Caco-2 (cell line): Measurements from ENCODE around the gene HCN1. TPM values are rescaled to one million over a fixed set of nuclear protein-coding genes. Genes with fewer than 3 reads are reported as not detected.
"Not testable (repeated sequence)": the region's sequence is repeated elsewhere in the genome, so short reads cannot be mapped to it uniquely, and the experiment has no call there.

ENCODE experiments used
- BruUV-seq: library from RNA; stranded (reverse); fragments of 400-500 nt; replicated peaks from 2 replicates; lab custom pipeline; 2021; lab: Mats Ljungman, UMichigan
- CTCF ChIA-PET: fragments of 300-600 bp; sonication (Branson Sonifier 250); formaldehyde crosslinking; loops from one replicate; lab custom pipeline; 2022; ENCODE audit warnings: antibody characterized with exemption; lab: Charles Lee
- POLR2A ChIA-PET: fragments of 300-600 bp; sonication (Branson Sonifier 250); formaldehyde crosslinking; loops from one replicate; lab custom pipeline; 2022; ENCODE audit warnings: antibody characterized with exemption; lab: Charles Lee
- DNase-seq, 2 experiments: peaks; one replicate each; pipeline versions ENCODE4 v3.0.0 to v3.0.0-alpha.2; 2020 to 2022
- H3K27me3 ChIP-seq: replicated peaks from 2 replicates; pipeline ENCODE4 v1.6.0; 2011; ENCODE audit warnings: low read length; ENCODE audit not compliant: control insufficient read depth, insufficient read depth
- H3K36me3 ChIP-seq: 2 replicates; pipeline ENCODE4 v1.5.1; 2011; ENCODE audit warnings: low read length; ENCODE audit not compliant: control insufficient read depth, insufficient read depth
- H3K4me1 ChIP-seq: fragments of 250-450 bp; sonication (Bioruptor Pico); 2 replicates; pipeline ENCODE4 v1.5.1; 2020; ENCODE audit warnings: mild to moderate bottlenecking
- H3K4me3 ChIP-seq: 2 replicates; pipeline ENCODE4 v1.5.1; 2011; ENCODE audit warnings: low read depth, mild to moderate bottlenecking, control low read depth, low read length
- H3K9me3 ChIP-seq: fragments of 250-450 bp; sonication (Bioruptor Pico); 2 replicates; pipeline ENCODE4 v1.5.1; 2020; ENCODE audit warnings: mild to moderate bottlenecking, moderate library complexity
- H3K27ac Mint-ChIP-seq: one replicate; pipeline ENCODE4 v1.8.0; 2022; ENCODE audit warnings: mixed read lengths; ENCODE audit not compliant: unreplicated experiment
- H3K27me3 Mint-ChIP-seq: one replicate; pipeline ENCODE4 v1.8.0; 2022; ENCODE audit warnings: mixed read lengths; ENCODE audit not compliant: insufficient read depth, unreplicated experiment
- H3K36me3 Mint-ChIP-seq: one replicate; pipeline ENCODE4 v1.8.0; 2022; ENCODE audit warnings: mild to moderate bottlenecking, mixed read lengths; ENCODE audit not compliant: insufficient read depth, unreplicated experiment
- H3K4me1 Mint-ChIP-seq: one replicate; pipeline ENCODE4 v1.8.0; 2022; ENCODE audit warnings: low read depth, mixed read lengths; ENCODE audit not compliant: unreplicated experiment
- H3K4me3 Mint-ChIP-seq: one replicate; pipeline ENCODE4 v1.8.0; 2022; ENCODE audit warnings: mild to moderate bottlenecking, moderate library complexity, mixed read lengths; ENCODE audit not compliant: unreplicated experiment
- H3K9me3 Mint-ChIP-seq: one replicate; pipeline ENCODE4 v1.8.0; 2022; ENCODE audit warnings: mixed read lengths; ENCODE audit not compliant: unreplicated experiment
- intact Hi-C: fragments of 100-400 bp; cut with micrococcal nuclease; formaldehyde crosslinking; loops from one replicate; pipeline ENCODE4 v1.10.0; 2022; ENCODE audit not compliant: unreplicated experiment
- total RNA-seq: library from RNA; stranded (reverse); gene quantifications from 2 replicates; pipeline ENCODE4 v1.2.3, GENCODE V29; 2022
- TF ChIP-seq, protein P1 (sequence below), 2 experiments: fragments of 200-600 bp in 1 of 2; IDR thresholded peaks; 1 replicate in 1 of 2; 2 replicates in 1 of 2; pipeline versions ENCODE4 v1.5.1 to v1.8.0; 2011 to 2022; ENCODE audit warnings: antibody characterized with exemption in 1 of 2, control low read depth in 1 of 2, inconsistent platforms in 1 of 2, low read depth in 1 of 2, low read length in 1 of 2, mild to moderate bottlenecking in 1 of 2, moderate library complexity in 1 of 2; ENCODE audit not compliant: insufficient read depth in 1 of 2, severe bottlenecking in 1 of 2, unreplicated experiment in 1 of 2

The HCN1 gene
- total RNA-seq, 1 experiment from 2014 or later, result not detected

DNA sequence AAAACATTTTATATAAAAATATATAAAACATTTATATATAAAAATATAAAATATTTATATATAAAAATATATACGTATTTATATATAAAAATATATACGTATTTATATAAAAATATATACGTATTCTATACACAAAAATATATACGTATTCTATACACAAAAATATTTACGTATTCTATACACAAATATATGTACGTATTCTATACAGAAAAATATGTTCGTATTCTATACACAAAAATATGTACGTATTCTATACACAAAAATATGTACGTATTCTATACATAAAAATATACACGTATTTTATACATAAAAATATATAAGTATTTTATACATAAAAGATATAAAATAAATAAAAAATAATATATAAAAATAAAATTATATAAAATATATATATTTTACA is 323.6 kb downstream of the HCN1 start:
- no TSS peak for BruUV-seq
- Mint-ChIP-seq H3K4me1 (no peaks in the 10 kb centered on the region), H3K36me3 (no peaks in the 10 kb centered on the region), H3K4me3 (no peak overlapping the region), H3K27ac (no peak overlapping the region), H3K9me3 (no peaks in the 10 kb centered on the region), H3K27me3 (no peaks in the 10 kb centered on the region)
- intact Hi-C loops, result no loop called here
- ChIA-PET CTCF (no interaction called here), POLR2A (no interaction called here)
- Histone ChIP-seq H3K36me3 (no peaks in the 10 kb centered on the region), H3K27me3 (no peaks in the 10 kb centered on the region), H3K9me3 (no peaks in the 10 kb centered on the region), H3K4me1 (no peaks in the 10 kb centered on the region), H3K4me3 (no peak overlapping the region)
- DNase-seq, result no peak
- TF ChIP-seq, protein P1, sequence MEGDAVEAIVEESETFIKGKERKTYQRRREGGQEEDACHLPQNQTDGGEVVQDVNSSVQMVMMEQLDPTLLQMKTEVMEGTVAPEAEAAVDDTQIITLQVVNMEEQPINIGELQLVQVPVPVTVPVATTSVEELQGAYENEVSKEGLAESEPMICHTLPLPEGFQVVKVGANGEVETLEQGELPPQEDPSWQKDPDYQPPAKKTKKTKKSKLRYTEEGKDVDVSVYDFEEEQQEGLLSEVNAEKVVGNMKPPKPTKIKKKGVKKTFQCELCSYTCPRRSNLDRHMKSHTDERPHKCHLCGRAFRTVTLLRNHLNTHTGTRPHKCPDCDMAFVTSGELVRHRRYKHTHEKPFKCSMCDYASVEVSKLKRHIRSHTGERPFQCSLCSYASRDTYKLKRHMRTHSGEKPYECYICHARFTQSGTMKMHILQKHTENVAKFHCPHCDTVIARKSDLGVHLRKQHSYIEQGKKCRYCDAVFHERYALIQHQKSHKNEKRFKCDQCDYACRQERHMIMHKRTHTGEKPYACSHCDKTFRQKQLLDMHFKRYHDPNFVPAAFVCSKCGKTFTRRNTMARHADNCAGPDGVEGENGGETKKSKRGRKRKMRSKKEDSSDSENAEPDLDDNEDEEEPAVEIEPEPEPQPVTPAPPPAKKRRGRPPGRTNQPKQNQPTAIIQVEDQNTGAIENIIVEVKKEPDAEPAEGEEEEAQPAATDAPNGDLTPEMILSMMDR (IDR thresholded peaks at IDR 0.05; ENCODE audit: insufficient read depth in 1 of 2, low read depth in 1 of 2, low read length in 1 of 2, severe bottlenecking in 1 of 2, unreplicated experiment in 1 of 2), result no peak

DNA sequence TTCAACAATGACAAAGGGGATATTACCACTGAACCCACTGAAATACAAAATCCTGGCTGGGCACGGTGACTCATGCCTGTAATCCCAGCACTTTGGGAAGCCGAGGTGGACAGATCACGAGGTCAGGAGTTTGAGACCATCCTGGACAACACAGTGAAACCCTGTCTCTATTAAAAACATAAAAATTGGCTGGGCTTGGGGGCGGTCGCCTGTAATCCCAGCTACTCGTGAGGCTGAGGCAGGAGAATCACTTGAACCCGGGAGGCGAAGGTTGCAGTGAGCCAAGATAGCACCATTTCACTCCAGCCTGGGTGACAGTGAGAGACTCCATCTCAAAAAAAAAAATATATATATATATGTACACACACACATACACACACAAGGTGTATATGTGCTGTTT is 324.8 kb downstream of the HCN1 start:
- H3K36me3 Mint-ChIP-seq, H3K9me3 ChIP-seq, POLR2A ChIA-PET, CTCF ChIA-PET, DNase-seq, intact Hi-C loops, BruUV-seq, H3K9me3 Mint-ChIP-seq, H3K27me3 ChIP-seq, H3K4me1 ChIP-seq, H3K36me3 ChIP-seq, H3K4me1 Mint-ChIP-seq, H3K4me3 ChIP-seq, H3K27ac Mint-ChIP-seq, H3K4me3 Mint-ChIP-seq, H3K27me3 Mint-ChIP-seq: not testable (repeated sequence)

DNA sequence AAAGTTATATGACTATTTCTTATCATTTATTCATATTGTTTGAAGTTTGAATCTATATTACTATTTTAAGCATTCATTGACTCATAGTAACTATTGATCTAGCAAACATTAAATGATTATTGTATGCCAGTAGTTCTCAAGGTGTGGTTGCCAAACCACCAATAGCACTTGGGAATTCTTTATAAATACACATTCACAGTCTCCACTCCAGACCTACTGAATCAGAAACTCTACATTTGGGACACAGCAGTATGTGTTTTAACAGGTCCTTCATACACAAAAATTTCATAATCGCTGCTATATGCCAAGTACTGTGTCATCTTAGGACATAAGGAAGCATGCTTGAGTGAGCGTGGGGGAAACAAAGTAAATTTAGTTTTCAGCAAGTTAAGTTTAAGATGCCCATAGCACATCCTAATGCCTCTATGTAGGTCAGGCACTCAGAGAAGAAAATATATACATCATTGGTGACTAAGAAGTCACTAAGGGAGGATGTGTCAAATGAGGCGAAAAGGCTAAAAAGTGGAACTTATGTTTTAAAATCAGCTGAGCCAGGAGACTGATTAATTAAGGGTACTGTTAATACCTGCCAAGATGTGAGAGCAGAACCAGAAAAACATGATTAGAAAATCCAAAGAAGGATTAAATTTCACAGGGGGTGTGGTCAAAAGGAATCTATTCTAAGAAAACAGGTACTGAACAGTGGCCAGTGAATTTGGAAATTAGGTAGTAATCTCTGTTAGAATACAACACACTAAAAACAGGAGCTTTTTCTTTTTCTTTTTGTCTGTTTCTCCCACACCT is 340.8 kb downstream of the HCN1 start:
- no peaks in the 10 kb centered on the region for H3K4me1 Mint-ChIP-seq
- no peaks in the 10 kb centered on the region for H3K9me3 Mint-ChIP-seq
- H3K27ac Mint-ChIP-seq, result no peak overlapping the region
- Histone ChIP-seq H3K27me3 (no peaks in the 10 kb centered on the region), H3K9me3 (no peaks in the 10 kb centered on the region), H3K4me1 (no peaks in the 10 kb centered on the region), H3K4me3 (no peak overlapping the region), H3K36me3 (no peaks in the 10 kb centered on the region)
- H3K4me3 Mint-ChIP-seq, result no peak overlapping the region
- POLR2A ChIA-PET, result no interaction called here
- TF ChIP-seq, protein P1 (IDR thresholded peaks at IDR 0.05; ENCODE audit: insufficient read depth in 1 of 2, low read depth in 1 of 2, low read length in 1 of 2, severe bottlenecking in 1 of 2, unreplicated experiment in 1 of 2), result no peak
- CTCF ChIA-PET, result no interaction called here
- H3K27me3 Mint-ChIP-seq, result no peaks in the 10 kb centered on the region
- no TSS peak for BruUV-seq
- no peaks in the 10 kb centered on the region for H3K36me3 Mint-ChIP-seq
- no peak for DNase-seq
- intact Hi-C loops, result no loop called here
